Measurements from ENCODE around the gene ZRANB3. TPM values are rescaled to one million over a fixed set of nuclear protein-coding genes. Genes with fewer than 3 reads are reported as not detected.

Gene ZRANB3
- total and polyA plus RNA-seq, 10 of the 15 experiments (the other 5 are each of a cell fraction or from before 2014, with no cell fraction given), result 5.6 to 11.4 (median 9.9) TPM

GRCh38 chr2:135130751-135131150, 400.3 kb downstream of the ZRANB3 start:
- Histone ChIP-seq H3K36me3 (ENCODE audit: control insufficient read depth in 2 of 2, insufficient read depth in 2 of 2, low read length in 1 of 2) (peaks cover 0 to 12% of the 10 kb centered on the region in 2 experiments; a peak in 2 of 4 replicates), H3K27ac (ENCODE audit: control insufficient read depth, insufficient read depth) (no peak overlapping the region), H3K4me2 (ENCODE audit: control insufficient read depth, insufficient read depth) (no peak overlapping the region), H2AFZ (ENCODE audit: control insufficient read depth, low read depth, low read length) (no peak overlapping the region), H3K9ac (ENCODE audit: control insufficient read depth, insufficient read depth, low read length) (no peak overlapping the region), H3K79me2 (ENCODE audit: control insufficient read depth, insufficient read depth, low read length) (no peaks in the 10 kb centered on the region), H3K4me3 (no peak overlapping the region), H4K20me1 (ENCODE audit: control insufficient read depth, insufficient read depth) (no peaks in the 10 kb centered on the region), H3K4me1 (ENCODE audit: control insufficient read depth, insufficient read depth, low read length) (no peaks in the 10 kb centered on the region), H3K27me3 (replicated peaks in 1 of 2; ENCODE audit: control insufficient read depth in 2 of 2, insufficient read depth in 2 of 2, low read length in 1 of 2) (no peaks in the 10 kb centered on the region), H3K9me3 (replicated peaks; ENCODE audit: control insufficient read depth, insufficient read depth, low read length) (no peaks in the 10 kb centered on the region)
- FAIRE-seq, result no peak
- WGBS (ENCODE audit: insufficient coverage, insufficient replicate concordance, low lambda C conversion rate, missing lambda C conversion rate), result 92% methylated on average over 2 of the region's 2 CpGs
- TF ChIP-seq FOXK2 (IDR thresholded peaks at IDR 0.05) (no peak), ZNF217 (IDR thresholded peaks at IDR 0.05) (no peak), PML (IDR thresholded peaks at IDR 0.05; ENCODE audit: low read length) (no peak), SREBF2 (IDR thresholded peaks at IDR 0.05; ENCODE audit: low read length) (no peak), ZNF622 (IDR thresholded peaks at IDR 0.05) (no peak), TCF7 (IDR thresholded peaks at IDR 0.05; ENCODE audit: borderline replicate concordance) (no peak), GABPA (IDR thresholded peaks at IDR 0.05; ENCODE audit: low read depth) (no peak), HCFC1 (IDR thresholded peaks at IDR 0.05; ENCODE audit: low read length) (no peak)
- TF ChIP-seq, protein P1, sequence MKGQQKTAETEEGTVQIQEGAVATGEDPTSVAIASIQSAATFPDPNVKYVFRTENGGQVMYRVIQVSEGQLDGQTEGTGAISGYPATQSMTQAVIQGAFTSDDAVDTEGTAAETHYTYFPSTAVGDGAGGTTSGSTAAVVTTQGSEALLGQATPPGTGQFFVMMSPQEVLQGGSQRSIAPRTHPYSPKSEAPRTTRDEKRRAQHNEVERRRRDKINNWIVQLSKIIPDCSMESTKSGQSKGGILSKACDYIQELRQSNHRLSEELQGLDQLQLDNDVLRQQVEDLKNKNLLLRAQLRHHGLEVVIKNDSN (IDR thresholded peaks at IDR 0.05; ENCODE audit: borderline replicate concordance, extremely low read length, insufficient read depth, low read depth, low read length), result no peak
- TF ChIP-seq, protein P2, sequence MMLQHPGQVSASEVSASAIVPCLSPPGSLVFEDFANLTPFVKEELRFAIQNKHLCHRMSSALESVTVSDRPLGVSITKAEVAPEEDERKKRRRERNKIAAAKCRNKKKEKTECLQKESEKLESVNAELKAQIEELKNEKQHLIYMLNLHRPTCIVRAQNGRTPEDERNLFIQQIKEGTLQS (IDR thresholded peaks at IDR 0.05; ENCODE audit: borderline replicate concordance, extremely low read depth, low read depth, low read length), result no peak
- BruUV-seq (replicated peaks), result no TSS peak
- in situ Hi-C loops (cut with MboI), result no loop called here
- ATAC-seq, result no peak
- POLR2A ChIA-PET, result interaction anchor here (0.7 kb wide), 1 partner anchor 478 kb away, joined by 4 read pairs; no protein-coding TSS in a partner anchor
- DNase-seq (ENCODE audit: low read depth, low spot score), result no peak
- SMC1A ChIA-PET (ENCODE audit: uncharacterized antibody, unreplicated experiment), result interaction anchor here (1.2 kb wide), 1 partner anchor 16 kb away, joined by 3 read pairs; no protein-coding TSS in a partner anchor
- CTCF ChIA-PET, result no interaction called here
- RAD21 ChIA-PET (ENCODE audit: unreplicated experiment), result interaction anchor here (1.8 kb wide), 1 partner anchor 579 kb away, joined by 5 read pairs; no protein-coding TSS in a partner anchor
- intact Hi-C loops (cut with micrococcal nuclease; ENCODE audit: unreplicated experiment), result no loop called here

Measured in GM12878 (cell line).